ENCODE measurements around the gene RPL29.

RPL29 gene

DNA sequence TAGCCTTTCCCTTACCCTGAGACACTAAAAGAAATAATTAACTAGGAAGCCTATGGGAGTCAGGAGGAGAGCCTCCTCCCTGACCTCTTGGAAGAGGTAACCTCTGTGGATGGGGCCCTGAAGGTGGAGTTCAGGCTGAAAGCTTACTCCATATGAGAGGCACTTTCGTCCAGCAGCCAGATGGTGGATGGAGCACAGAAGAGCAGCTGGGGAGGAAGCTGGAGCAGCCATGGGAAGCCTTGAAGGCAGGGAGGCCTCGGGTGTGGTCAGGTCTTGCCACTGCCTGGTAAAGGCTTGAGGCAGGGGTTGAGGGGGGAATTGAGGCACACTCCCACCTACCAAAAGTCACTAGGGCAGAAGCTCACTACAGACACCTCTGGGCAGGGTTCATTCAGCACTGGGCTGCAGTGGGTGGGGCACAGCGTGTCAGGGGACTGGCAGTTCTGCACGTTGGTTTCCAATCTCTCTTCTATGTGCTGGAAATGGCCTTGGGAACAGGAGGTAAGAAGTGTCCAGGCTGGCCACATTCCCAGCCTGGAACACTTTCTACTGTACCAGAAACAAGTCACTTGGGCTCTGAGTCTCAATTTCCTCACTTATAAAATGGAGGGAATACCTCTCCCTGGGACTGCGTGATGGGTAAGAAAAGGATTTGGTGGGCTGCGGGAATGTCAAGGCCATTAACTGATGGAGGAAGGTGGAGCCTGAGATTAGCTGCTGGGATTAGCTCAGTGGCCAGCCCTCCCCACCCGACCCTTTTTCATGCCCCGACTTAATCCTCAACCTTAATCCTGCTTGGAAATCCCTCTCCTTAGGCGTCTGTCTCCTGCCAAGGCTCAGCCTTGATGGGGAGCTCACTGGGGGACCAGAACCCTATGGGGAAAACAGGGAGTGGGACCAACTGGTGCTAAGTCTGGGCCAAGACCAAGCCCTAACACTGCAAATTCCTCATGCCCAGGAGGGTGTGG is 33.8 kb downstream of the RPL29 start:
- TF ChIP-seq, protein P1, sequence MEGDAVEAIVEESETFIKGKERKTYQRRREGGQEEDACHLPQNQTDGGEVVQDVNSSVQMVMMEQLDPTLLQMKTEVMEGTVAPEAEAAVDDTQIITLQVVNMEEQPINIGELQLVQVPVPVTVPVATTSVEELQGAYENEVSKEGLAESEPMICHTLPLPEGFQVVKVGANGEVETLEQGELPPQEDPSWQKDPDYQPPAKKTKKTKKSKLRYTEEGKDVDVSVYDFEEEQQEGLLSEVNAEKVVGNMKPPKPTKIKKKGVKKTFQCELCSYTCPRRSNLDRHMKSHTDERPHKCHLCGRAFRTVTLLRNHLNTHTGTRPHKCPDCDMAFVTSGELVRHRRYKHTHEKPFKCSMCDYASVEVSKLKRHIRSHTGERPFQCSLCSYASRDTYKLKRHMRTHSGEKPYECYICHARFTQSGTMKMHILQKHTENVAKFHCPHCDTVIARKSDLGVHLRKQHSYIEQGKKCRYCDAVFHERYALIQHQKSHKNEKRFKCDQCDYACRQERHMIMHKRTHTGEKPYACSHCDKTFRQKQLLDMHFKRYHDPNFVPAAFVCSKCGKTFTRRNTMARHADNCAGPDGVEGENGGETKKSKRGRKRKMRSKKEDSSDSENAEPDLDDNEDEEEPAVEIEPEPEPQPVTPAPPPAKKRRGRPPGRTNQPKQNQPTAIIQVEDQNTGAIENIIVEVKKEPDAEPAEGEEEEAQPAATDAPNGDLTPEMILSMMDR (IDR thresholded peaks at IDR 0.05; ENCODE audit: low read depth, low read length): no peak
- no peak for DNase-seq (ENCODE audit: low read depth, low spot score)
- in situ Hi-C loops (cut with HindIII; ENCODE audit: low sequenced_read_pairs): no loop called here

DNA sequence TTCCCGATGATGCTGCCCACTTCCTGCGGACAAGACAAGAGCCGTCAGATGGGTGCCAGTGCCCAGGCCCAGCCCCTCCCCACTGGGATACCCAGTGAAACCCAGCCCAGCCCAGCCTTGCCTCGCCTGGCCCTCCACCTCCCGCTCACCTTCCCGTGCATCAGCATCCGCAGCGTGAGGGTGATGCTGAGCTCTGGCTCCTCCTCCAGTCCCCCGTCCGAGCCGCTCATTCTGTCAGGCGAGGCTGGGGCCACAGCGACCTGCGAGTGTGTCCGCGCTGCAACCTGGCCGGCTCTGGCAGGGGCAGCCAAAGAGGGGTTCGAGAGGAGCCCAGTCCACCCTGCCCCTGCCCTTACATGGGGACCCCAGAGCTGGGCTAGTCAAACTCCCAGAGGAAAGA is 34.7 kb downstream of the RPL29 start:
- no peak overlapping the region for H3K4me3 ChIP-seq (ENCODE audit: low read depth, low read length)
- TF ChIP-seq, protein P1 (IDR thresholded peaks at IDR 0.05; ENCODE audit: low read depth, low read length): no peak
- in situ Hi-C loops (cut with HindIII; ENCODE audit: low sequenced_read_pairs): no loop called here
- DNase-seq (ENCODE audit: low read depth, low spot score): no peak

More for the DNA sequence above, 33.8 kb downstream of the RPL29 start:
- H3K4me3 ChIP-seq (ENCODE audit: low read depth, low read length): no peak overlapping the region

DNA sequence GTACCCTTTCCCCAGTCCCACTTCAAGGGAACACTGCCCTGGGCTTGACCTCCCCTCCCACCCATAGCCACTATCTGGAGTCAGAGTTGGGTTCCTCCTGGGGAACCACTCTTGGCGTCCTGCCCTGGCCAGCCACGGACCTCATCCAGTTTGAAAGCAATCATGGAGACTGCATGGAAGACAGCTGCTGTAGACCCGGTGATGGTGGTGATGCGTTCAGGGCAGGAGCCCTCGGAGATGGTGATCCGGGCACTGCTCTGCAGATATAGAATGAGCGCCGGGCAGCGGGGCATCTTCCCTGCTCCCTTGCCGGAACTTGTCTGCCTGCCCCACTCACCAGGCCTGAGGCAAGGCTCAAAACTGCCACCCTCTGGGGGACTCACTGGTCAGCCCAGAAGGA is 35.3 kb downstream of the RPL29 start:
- in situ Hi-C loops (cut with HindIII; ENCODE audit: low sequenced_read_pairs): no loop called here
- TF ChIP-seq, protein P1 (IDR thresholded peaks at IDR 0.05; ENCODE audit: low read depth, low read length): no peak
- H3K4me3 ChIP-seq (ENCODE audit: low read depth, low read length): no peak overlapping the region
- DNase-seq (ENCODE audit: low read depth, low spot score): no peak

DNA sequence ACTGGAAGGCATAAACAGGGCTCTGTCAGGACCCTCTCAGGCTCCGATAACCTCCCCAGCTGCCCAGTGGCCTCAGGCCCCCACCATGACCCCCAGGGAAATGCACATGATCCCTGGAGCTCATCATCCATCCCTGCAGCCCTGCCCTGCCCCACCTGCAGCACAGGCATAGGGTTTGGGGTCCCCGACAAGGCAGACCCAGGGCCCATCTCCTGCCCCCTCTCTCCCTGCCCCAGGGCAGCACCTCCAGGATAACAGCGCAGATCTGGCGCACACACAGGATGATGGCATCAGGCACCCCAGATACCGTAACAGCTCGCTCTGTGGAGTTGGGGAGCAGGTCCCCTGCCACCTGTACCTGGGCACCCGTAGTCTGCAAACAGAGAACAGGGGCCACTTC is 36.0 kb downstream of the RPL29 start:
- no peak overlapping the region for H3K4me3 ChIP-seq (ENCODE audit: low read depth, low read length)
- TF ChIP-seq, protein P1 (IDR thresholded peaks at IDR 0.05; ENCODE audit: low read depth, low read length): no peak
- no peak for DNase-seq (ENCODE audit: low read depth, low spot score)
- in situ Hi-C loops (cut with HindIII; ENCODE audit: low sequenced_read_pairs): no loop called here

DNA sequence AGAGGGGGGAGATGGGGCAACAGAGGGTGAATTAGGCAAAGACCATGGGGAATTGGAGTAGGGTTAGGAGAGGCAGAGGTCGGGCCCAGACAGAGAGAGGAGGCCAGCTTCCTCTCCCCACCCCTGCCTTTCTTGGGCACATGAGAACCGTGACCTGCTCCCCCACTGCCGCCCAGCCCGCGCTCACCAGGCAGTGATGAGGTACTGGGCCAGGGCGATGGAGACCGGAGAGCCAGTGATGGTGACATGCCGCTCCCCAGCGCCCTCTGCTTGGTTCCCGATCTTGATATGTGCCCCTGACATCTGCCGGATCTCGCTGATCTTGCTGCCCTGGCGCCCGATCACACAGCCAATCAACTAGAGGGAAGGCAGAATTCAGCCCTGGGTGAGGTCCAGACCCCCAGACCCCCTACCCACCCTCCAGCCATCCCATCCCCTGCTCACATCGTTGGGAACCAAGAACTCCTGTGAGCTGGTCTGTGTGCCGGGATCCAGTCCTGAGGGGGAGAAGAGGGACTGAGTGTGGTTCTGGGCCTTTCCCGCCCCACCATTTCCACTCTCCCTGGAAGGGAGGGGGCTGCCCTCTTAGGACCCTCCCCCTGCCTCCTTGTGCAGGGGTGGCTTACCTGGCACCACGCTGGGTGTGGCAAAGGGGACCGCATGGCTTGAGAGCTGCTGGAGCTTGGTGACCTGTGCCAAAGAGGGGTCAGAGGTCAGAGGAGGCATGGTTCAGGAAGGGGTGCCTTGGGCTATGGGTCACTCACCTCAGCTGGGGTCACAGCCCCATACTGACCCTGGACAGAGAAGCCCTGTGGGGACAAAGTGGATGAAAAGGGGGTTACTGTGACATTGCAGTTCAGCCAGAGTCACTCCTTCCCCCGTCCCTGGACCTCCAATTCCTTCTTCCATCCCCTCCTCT is 36.8 kb downstream of the RPL29 start:
- DNase-seq (ENCODE audit: low read depth, low spot score): no peak
- TF ChIP-seq, protein P1 (IDR thresholded peaks at IDR 0.05; ENCODE audit: low read depth, low read length): no peak
- in situ Hi-C loops (cut with HindIII; ENCODE audit: low sequenced_read_pairs): no loop called here
- no peak overlapping the region for H3K4me3 ChIP-seq (ENCODE audit: low read depth, low read length)

DNA sequence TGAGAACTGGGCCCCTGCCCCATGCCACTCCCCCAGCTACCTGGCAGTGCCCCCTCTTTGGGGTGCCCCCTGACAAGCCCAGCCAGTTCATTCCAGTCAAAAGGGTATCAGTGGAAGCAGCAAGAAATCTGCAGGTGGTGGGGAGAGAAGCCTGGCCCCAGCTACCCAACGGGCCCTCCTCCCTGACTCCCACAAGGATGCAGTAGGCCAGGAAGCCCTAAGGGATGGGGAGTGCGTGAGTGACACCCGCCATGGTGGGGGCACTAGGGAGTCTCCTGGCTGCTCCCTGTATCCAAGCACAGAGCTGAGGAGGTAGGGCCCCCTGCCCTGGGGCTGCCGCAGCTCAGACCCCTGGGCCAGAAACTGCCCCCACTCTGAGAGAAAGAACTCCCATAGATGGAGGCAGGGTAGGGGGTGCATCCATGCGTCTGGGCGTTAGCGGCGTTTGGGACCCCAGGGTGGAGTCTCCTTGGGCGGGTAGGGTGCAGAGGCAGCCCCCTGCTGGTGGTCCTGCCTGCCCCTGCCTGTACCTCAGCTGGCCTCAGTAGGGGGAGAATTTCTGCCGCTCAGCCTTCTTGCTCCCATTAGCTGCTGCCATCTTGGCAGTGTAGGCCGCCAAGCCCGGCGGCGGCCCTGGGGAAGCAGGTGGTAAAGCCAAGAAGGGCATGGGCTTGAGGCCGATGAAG is 38.0 kb downstream of the RPL29 start:
- H3K4me3 ChIP-seq (ENCODE audit: low read depth, low read length): no peak overlapping the region
- no peak for DNase-seq (ENCODE audit: low read depth, low spot score)
- in situ Hi-C loops (cut with HindIII; ENCODE audit: low sequenced_read_pairs): no loop called here
- TF ChIP-seq, protein P1 (IDR thresholded peaks at IDR 0.05; ENCODE audit: low read depth, low read length): no peak

Data from astrocyte of the spinal cord (primary cell).